ENCODE measurements around the gene CISD1. TPM values are rescaled to one million over a fixed set of nuclear protein-coding genes. Genes with fewer than 3 reads are reported as not detected.

The CISD1 gene
- total RNA-seq, 4 donors from 2014 or later = 3.7 to 14.2 (median 6.7) TPM

GRCh38 chr10:58318346-58318745 is 49.4 kb downstream of the CISD1 start:
- no peaks in the 10 kb centered on the region for H3K27me3 ChIP-seq
- no peaks in the 10 kb centered on the region for H3K4me1 ChIP-seq
- no peak overlapping the region for H3K27ac ChIP-seq
- no peak for DNase-seq (ENCODE audit: low spot score in 2 of 2)
- TF ChIP-seq, protein P1, sequence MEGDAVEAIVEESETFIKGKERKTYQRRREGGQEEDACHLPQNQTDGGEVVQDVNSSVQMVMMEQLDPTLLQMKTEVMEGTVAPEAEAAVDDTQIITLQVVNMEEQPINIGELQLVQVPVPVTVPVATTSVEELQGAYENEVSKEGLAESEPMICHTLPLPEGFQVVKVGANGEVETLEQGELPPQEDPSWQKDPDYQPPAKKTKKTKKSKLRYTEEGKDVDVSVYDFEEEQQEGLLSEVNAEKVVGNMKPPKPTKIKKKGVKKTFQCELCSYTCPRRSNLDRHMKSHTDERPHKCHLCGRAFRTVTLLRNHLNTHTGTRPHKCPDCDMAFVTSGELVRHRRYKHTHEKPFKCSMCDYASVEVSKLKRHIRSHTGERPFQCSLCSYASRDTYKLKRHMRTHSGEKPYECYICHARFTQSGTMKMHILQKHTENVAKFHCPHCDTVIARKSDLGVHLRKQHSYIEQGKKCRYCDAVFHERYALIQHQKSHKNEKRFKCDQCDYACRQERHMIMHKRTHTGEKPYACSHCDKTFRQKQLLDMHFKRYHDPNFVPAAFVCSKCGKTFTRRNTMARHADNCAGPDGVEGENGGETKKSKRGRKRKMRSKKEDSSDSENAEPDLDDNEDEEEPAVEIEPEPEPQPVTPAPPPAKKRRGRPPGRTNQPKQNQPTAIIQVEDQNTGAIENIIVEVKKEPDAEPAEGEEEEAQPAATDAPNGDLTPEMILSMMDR (IDR thresholded peaks at IDR 0.05) = no peak
- TF ChIP-seq EP300 (IDR thresholded peaks at IDR 0.05) (no peak), POLR2A (IDR thresholded peaks at IDR 0.05) (no peak)
- 58 to 61% methylated on average over 2 of the region's 2 CpGs for WGBS, 2 donors
- no peak overlapping the region for H3K4me3 ChIP-seq
- H3K9me3 ChIP-seq = no peaks in the 10 kb centered on the region
- no peaks in the 10 kb centered on the region for H3K36me3 ChIP-seq

DNA sequence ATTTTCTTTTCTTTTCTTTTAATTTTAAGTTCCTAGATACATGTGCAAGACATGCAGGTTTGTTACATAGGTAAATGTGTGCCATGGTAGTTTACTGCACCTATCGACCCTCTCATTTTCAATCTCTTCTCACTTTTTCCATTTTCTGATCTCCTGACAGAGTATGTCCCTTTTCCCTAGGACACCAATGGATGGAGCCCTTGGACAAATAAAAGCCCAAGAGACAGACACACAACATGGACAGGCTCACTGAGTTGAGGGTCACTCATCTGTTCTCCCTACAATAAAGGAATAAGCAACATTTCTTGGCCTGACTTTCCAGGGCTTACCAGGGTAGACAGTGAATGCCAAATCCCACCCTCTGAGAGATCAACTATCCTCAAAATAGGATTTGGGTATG is 50.6 kb downstream of the CISD1 start:
- Histone ChIP-seq H3K9me3 (no peaks in the 10 kb centered on the region), H3K4me3 (no peak overlapping the region), H3K4me1 (no peaks in the 10 kb centered on the region), H3K27me3 (no peaks in the 10 kb centered on the region), H3K27ac (no peak overlapping the region), H3K36me3 (no peaks in the 10 kb centered on the region)
- DNase-seq (ENCODE audit: low spot score in 2 of 2) = no peak
- no peak for TF ChIP-seq POLR2A (IDR thresholded peaks at IDR 0.05)
- no peak for TF ChIP-seq EP300 (IDR thresholded peaks at IDR 0.05)
- TF ChIP-seq, protein P1 (IDR thresholded peaks at IDR 0.05) = no peak
- WGBS, 2 donors = 89 to 91% methylated on average over 1 of the region's 1 CpG

GRCh38 chr10:58320351-58321049 is 51.5 kb downstream of the CISD1 start:
- TF ChIP-seq EP300 (IDR thresholded peaks at IDR 0.05) (no peak), POLR2A (IDR thresholded peaks at IDR 0.05) (no peak)
- TF ChIP-seq, protein P1 (IDR thresholded peaks at IDR 0.05) = no peak
- WGBS, 2 donors = 93 to 98% methylated on average over 4 of the region's 4 CpGs
- Histone ChIP-seq H3K27ac (no peak overlapping the region), H3K27me3 (no peaks in the 10 kb centered on the region), H3K36me3 (no peaks in the 10 kb centered on the region), H3K9me3 (no peaks in the 10 kb centered on the region), H3K4me3 (no peak overlapping the region), H3K4me1 (no peaks in the 10 kb centered on the region)
- DNase-seq (ENCODE audit: low spot score in 2 of 2) = no peak

- DNase-seq (ENCODE audit: low spot score in 2 of 2) = peak in 1 of 2 donors; percentile 18
- WGBS, 2 donors = 57 to 59% methylated on average over 3 of the region's 3 CpGs
- Histone ChIP-seq H3K4me3 (no peak overlapping the region), H3K36me3 (no peaks in the 10 kb centered on the region), H3K4me1 (no peaks in the 10 kb centered on the region), H3K27me3 (no peaks in the 10 kb centered on the region), H3K9me3 (no peaks in the 10 kb centered on the region), H3K27ac (no peak overlapping the region)
- TF ChIP-seq POLR2A (IDR thresholded peaks at IDR 0.05) (no peak), EP300 (IDR thresholded peaks at IDR 0.05) (peak in 1 of 2 donors; percentile 36)
Measured at GRCh38 chr10:58322072-58322834, 53.3 kb downstream of the CISD1 start.

- Histone ChIP-seq H3K4me1 (no peaks in the 10 kb centered on the region), H3K36me3 (no peaks in the 10 kb centered on the region), H3K9me3 (no peaks in the 10 kb centered on the region), H3K4me3 (no peak overlapping the region), H3K27me3 (no peaks in the 10 kb centered on the region), H3K27ac (no peak overlapping the region)
- TF ChIP-seq, protein P1 (IDR thresholded peaks at IDR 0.05) = no peak
- TF ChIP-seq EP300 (IDR thresholded peaks at IDR 0.05) (no peak), POLR2A (IDR thresholded peaks at IDR 0.05) (no peak)
- WGBS, 2 donors = 36 to 48% methylated on average over 1 of the region's 1 CpG
- no peak for DNase-seq (ENCODE audit: low spot score in 2 of 2)
Measured at GRCh38 chr10:58322835-58323209, 53.9 kb downstream of the CISD1 start.
